Inferior parietal cortex (tissue), 1 donor: ENCODE results near the gene DLEU7.

ENCODE experiments used
- DNase-seq: peaks from one replicate; pipeline ENCODE4 v3.0.0-alpha.2; 2016; ENCODE audit errors: extremely low spot score

Gene DLEU7

DNA sequence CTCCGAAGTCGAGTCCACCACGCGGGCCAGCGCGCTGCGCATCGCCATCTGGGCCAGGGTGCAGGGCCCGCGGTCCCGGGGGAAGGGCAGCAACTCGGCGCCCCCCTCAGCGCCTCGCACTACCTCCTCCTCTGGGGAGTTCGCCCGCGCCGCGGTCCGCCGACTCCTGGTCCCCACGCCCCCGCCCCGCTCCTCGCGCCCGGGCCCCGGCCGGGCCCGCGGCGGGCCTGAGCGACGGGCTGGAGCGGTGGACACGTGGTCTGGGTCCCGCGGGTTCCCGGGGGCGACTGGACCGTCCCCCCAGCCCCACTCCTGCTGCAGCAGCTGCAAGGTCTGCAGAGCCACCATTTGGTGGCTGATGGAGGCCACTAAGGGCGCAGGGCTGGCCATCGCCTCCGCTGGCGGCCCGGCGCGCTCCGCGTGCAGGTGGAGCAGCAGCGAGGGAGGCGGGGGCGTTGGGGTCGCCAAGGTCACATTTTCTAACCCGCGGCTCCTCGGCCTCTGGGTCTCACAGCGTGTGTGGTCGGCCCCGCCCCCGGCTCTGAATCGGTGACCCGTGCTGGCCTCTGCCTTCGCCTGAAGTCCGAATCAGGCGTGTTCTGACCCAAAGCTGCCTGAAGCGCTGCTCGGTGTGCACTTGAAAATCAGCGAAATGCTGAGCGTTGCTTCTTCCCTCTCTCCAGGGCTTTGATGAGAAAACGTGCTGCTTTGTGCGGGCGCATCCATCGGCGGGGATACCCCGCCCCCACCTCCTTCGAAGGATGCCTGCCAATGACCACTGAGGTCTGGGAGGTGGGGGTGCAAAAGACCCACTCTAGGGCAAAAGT, at the start of gene DLEU7:
Gene DLEU7 (minus strand): TSS at position 436 of the 827 bp plus-strand sequence. CDS start 46 bp downstream, at position 390.
- DNase-seq, result no peak

DNA sequence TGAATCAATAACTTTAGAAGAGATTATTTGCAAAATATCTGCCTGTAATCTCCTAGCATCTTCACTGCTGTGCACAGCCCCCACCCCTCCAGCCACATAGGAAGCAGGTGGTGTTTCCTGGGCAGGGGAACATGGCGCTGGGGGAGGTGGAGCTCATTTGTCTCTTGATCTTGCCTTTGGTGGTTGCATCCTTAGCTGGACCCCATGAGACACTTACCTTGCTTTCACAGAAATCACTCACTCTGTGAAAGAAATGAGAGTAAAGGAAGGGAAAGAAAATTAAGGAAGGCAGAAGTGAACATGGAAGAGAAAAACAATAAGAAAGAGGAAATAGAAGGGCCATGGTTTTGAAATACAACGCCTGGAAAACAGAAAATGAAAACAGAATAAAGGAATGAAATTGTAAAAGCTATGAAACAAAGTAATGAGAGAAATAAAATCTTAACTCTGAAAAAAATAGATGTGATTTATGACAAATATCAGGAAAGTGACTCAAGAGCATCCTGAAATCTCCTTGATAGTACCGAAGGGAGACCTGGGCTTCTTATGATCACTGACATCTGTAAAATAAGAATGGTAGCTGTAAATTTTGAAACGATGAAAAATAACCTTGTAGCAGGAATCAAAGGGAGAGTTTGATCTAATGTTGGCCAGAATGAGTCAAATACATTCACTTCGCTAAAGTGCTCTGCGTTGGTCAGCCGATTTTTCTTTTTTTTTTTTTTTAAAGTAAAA, 48.9 kb upstream of the DLEU7 start:
- no peak for DNase-seq

DNA sequence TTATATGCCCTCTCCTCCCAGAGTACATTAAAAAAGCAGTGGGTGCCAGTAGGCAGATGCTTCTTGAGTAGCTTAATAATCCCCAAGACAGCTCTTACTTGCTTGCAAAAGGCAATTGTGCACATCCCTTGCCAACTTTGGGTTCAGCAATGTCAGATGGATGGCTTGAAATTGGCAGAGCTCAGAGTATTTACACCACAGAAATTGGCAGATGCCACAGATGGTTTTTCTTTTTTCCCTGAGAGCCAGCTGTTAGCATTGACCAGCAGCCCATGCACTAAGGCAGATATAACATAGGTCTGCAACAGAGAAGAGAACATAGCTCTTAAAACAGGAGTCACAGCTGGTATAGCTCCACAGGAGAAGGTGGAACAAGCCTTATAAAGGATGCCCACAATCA, 47.7 kb upstream of the DLEU7 start:
- DNase-seq, result no peak

DNA sequence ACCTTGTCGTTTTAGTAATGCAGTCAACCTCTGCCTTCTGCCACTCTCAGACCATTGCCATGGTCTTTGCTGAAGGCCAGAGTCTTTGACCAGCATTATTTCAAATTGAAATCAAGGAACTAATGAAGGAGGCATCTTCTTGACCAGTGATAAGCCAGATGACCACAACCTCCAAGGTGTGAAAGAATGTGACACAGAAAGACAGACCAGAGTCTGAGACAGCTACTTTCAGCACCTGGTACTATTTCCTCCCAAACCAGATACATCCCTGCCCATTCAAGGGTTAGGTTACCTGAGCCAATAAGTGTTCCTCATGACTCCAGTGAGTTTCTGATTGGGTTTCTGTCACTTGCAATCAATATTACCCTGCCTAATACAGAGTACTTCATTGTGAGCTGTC, 45.8 kb upstream of the DLEU7 start:
- DNase-seq, result no peak

DNA sequence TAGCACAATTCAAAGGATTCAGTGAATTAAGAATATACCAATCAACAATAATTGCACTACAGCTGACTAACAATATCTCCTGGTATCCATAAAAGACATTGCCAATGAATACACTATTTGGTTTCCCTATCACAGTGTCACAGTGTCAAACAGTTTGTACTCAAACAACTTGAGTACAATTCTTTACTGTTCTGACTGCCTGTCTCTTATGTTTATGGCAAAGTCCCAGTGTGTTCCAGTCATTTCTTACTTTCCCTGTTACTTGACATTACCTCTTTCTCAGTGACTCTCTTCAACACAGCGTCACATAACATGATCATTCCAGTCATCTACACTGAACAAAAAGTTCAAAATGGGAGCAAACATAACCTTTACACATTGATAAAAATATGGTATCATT, 44.9 kb upstream of the DLEU7 start:
- DNase-seq, result no peak

DNA sequence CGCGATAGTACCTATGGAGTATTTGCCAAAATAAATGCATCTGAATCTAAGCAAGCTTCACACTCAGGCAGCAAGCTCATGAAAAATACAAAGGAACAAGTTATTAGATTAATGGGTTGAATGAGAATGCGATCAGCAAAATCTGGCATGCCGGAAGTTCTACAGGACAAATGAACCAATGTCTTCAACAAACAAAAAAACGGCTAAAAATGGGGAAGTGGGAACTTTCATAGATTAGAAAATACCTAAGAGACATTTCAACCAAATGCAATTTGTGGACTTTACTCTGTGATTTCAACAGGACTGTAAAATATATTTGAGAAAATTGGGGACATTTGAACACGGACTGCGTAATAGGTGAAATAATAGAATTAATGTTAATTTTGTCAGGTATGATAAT, 43.7 kb upstream of the DLEU7 start:
- DNase-seq, result no peak

DNA sequence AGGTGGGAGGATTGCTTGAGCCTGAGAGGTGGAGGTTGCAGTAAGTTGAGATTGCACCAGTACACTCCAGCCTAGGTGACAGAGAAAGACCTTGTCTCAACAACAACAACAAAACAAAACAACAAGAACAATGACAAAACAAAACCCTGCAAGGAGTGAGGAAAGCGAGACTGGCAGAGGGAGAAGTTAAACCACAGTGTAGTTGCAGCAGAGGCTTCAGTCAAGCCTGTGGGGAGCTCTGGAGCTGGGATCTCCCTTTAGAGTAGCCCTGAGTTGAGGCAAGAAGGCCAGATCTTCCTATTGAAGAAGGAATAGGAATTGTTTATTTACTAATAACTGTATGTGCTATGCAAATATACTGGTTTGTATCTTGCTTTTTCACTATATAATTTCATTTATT, 40.8 kb upstream of the DLEU7 start:
- DNase-seq, result no peak

DNA sequence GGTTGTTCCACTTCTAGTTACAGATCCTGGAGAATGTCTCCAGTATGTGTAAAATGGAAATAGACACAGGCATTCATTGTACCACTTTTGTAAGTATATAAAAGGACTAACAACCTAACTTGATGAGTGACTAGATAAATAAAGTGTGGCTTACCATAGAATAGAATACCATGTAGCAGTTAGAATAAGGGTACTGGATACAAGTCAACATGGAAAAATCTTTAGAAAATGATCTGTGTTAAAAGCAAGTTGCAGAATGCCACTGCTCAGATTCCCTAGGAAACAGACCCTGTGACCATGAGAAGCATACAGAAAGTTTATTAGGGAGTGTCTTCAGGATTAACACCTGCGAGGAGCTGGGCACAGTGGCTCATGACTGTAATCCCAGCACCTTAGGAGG, 40.2 kb upstream of the DLEU7 start:
- DNase-seq, result no peak

DNA sequence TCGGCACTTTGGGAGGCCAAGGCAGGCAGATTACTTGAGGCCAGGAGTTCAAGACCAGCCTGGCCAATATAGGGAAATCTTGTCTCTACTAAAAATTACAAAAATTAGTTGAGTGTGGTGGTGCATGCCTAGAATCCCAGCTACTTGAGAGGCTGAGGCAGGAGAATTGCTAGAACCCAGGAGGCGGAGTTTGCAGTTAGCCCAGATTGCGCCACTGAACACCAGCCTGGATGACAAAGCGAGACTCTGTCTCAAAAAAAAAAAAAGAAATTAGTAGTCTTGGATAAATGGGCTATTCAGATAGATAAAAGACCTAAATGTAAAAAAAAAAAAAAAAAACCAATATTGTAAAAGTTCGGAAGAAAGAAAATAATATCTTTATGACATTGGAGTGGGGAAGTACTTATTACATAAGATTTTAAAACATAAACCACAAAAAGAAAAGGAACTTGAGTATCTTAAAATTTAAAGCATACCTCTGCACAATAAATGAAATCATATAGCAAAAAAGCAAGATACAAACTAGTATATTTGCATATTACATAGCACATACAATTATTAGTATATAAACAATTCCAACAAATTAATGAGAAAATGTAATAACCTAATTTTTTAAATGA, 39.4 kb upstream of the DLEU7 start:
- no peak for DNase-seq

DNA sequence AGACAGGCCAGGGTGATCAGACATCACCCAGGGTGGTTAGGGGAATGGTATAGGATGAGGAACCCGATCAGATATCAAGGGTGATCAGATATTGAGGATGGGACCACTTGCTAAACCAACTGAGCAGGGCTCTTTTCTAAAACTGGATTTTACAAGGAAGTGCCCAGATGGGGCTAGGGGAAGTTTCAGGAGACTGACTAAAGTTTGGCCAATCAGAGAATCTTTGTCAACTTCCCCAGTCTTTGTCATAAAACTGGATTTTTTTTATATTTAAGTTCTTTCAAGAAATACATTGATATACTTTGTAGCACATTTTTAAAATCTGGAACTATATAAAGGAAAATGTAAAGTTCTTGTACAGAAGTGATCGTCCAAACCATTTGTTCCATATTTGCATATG, 30.5 kb upstream of the DLEU7 start:
- DNase-seq, result no peak

DNA sequence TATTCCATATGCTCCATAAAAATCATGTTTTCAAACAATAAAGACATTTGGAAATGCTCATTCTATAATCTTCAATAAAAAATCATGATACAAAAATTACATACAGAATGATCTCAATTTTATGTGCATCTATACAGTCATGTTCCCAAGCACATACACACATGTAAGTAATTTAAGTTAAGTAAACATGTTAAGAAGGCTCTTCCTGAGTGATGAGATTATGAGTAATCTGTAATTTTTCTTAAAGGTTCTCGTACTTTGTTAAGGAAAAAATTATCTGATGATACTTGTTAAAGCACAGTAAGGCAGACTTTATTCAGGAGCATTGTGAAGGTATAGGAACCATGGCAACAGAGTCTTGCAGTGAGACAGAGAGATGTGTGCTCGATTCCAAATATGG, 30.0 kb upstream of the DLEU7 start:
- DNase-seq, result no peak

DNA sequence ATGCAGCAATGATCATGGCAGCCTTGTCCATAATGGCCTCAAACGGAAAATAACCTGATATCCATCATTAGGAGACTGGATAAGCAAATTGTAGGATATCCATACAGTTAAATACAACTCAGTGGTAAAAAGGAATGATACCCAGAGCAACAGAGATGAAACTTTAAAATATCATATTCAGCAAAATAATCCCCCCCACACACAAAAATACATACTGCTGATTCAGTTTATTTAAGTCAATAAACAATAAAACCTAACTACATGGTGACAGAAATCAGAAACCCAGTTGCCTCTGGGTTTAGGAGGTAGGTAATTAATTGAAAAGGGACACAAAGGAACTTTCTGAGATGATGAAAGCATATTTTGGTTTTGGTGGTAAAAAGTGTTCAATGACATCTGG, 27.9 kb upstream of the DLEU7 start:
- DNase-seq, result no peak

DNA sequence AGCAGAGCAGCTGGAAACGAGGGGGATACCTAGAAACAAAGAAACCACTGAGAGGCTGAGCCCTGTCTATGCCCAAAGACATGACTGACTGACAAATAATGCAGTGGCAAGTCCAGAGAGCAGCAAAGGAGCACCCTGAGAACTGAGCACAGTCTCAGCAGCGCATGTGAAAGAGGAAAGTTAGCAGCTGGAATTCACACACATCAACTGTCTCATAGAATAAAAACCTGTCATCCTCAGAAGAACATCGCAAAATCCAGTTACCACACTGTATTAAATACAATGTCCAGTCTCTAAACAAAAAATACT, 24.1 kb upstream of the DLEU7 start:
- DNase-seq, result no peak

DNA sequence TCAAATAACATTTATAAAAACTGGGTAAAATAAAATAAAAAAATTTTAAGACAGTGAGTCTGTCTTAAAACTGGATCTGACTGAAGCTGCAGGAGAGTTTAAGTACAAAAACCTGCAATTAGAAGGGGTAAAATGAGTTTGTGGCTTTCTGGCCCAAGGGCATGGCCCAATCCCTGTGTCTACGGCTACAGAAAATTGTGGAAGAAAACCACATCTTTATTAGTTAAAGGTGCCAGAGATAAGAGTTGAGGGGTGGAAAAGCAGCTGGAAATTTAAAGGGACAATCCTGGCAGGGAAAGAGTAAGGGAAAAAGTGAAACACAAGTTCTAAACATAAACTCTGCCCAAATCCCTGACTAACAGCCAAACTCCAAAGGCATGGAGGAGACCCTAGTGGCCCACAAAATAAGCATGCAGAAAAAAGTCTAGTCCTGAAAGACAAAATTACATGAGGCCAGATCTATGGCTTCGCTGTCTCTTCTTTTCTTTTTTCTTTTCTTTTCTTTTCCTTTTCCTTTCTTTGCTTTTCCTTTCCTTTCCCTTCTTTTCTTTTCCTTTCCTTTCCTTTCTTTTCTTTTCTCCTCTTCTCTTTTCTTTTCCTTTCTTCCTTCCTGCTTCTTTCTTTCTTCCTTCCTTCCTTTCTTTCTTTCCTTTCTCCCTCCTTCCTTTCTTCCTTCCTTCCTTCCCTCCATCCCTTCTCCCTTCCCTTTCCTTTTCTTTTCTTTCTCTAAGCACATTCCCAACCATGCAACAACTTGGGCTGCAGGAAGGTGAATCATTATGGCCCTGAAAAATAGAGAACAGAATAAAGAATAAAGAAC, 23.5 kb upstream of the DLEU7 start:
- no peak for DNase-seq

DNA sequence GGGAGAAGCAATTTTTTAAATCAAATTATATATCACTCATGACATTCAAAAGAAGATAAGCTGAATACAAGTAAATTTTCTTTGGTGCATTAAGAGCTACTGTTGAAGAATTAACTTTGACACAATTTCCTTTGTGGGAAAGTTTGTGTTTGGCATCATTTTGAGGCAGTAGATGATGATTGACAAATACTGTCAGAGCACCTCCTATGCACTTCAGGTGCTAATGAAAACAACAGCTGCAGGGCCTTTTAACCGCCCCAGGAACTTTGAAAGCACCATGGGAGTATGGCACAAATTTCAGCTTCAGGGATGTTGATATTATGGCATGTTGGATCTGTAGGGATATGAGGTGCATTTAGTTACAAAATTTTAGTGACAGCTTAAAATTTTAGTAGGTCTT, 21.0 kb upstream of the DLEU7 start:
- DNase-seq, result no peak

DNA sequence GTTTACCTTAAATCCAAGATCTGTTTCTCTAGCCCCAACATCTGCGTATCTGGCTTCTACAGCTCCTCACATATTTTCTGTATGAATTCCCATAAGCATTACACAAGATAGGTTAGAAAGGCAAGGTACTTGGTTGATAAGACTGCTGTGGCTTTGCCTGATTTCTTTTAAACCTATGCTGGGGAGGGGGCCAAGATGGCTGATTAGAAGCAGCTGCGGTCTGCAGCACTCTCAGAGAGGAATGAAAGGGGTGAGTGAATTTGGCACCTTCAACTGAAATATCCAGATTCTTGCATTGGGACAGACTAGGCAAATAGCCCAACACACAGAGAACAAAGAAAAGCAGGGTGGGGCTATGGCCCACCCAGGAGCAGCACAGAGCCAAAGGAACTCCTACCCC, 12.2 kb upstream of the DLEU7 start:
- DNase-seq, result no peak

DNA sequence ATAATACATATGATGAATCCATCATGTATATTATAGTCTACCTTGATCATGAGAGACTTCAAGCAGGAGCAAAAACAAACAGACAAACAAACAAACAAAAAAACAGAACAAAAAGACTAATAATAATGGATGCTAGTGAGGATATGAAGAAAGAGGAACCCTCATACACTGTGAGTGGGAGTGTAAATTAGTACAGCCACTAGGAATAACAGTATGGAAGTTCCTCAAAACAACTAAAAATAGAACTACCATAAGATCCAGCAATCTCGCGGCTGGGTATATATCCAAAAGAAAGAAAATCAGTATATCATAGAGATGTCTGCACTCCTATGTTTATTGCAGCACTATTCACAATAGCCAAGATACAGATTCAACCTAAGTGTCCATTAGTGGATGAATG, 7.0 kb upstream of the DLEU7 start:
- DNase-seq, result no peak

DNA sequence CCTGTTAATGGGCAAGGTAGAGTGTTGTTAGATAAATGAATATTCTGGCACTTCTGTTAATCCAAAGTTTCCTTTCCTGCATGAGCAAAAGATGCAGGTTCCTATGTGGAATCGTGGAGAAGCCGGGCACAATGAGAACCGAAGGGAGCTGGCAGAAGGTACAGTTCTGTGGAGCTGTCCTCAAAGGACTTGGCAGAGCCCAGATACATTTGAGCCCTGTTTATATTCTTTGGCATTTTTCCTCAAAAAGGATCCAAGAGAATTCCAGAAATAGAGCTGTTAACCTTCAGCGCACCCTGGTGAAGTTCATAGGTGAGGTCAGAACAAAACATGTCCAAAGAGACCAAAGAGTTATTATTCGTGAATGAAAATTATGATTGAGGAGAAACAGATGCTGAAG, 4.0 kb upstream of the DLEU7 start:
- DNase-seq, result no peak

DNA sequence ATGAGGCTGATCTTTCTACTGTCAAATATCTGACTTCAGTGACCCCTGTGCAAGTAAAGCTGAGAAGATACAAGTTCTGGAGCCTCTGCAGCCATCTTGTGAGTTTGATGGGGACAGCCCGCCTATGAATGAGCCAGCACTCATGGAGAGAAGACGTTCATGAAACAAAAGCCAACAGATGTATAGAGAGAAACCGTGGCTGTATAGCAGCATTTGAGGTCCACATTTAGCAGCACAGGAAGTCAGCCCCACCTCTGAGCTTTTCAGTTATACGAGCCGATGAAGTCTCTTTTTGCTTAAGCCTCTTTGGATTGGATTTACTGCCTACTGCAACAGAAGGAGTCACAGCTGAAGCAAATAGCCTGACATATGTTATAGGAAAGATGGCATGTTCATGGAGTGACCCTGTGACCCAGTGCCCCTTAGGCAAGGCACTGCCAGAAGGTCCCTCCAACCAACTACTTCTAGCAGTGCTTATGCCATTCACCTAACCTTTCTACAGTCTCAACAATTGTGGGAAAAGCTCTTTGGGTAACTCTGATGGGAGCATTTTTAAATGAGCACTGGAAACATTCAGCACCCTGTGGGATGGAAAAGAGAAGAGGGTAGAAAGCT, 3.5 kb upstream of the DLEU7 start:
- no peak for DNase-seq

DNA sequence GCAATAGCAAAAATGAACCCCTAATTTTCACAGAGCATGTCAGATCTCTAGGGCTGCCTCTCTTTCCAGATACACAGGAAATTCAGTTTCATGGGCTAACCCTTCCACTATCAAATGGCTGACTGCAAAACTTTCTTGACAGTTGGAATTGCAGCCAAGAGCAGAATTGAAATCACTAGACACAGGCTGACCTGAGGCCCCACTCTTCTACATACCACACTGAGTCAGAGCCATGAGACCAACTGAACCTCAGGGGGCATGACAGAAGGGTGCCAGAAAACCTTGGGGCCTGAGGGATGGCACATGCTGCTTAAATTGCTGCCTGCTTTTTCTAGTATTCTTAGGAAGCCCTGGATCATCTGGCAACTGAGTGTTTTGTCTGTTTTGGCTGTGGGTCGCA, 1.7 kb upstream of the DLEU7 start:
- DNase-seq, result no peak

DNA sequence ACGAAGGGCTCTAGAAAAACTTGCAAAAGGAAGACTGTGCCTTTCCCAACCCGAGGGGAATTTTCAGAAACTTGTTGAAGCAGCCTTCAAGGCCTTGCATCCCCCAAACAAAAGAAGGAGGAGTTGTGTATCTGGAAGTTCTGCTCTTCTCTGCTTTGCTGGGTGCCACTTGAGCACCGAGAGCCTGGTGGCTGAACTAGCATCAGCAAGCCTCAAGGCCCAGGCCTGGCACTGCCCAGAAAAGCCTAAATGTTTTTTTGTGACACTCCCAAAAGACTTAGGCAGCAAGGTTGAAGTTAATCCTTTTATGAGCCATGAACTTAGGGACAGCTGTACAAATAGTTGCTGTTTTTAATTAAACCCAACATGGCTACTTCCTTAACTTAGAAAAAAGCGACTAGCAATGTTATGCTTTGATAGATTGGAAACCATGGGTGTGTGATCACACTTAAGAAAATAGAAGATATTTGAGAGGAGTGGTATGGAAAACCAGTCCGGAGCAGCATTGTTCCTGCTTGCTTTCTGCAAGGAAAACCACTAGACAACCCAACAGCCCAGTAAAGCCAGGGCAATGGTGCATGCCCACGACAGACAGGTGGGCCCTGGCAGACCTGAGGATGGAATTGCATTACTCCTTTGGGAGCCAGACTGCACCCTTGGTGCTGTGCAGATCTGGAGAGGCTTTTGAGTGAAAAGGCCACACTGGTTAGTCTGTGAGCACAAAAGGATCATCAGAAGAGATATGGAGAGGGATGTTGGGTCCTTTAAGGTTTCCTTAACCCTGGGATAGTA, 788 bp upstream of the DLEU7 start:
- DNase-seq, result no peak
